PC-3 (cell line): ENCODE measurements around the gene CRTC3. TPM values are rescaled to one million over a fixed set of nuclear protein-coding genes. Genes with fewer than 3 reads are reported as not detected.

Experiments used
- ATAC-seq: fragments of 200-7000 bp; cut with Tn5 transposase; 2 replicates; pipeline ENCODE4 v1.9.1; 2020; ENCODE audit warnings: mild to moderate bottlenecking, moderate library complexity
- BruUV-seq: library from RNA; stranded (reverse); fragments of 400-500 nt; replicated peaks from 2 replicates; lab custom pipeline; 2021; lab: Mats Ljungman, UMichigan
- CTCF ChIA-PET: fragments of 300-600 bp; sonication (Branson Sonifier 250); formaldehyde crosslinking; loops from one replicate; lab custom pipeline; 2022; ENCODE audit warnings: antibody characterized with exemption; lab: Charles Lee
- POLR2A ChIA-PET: fragments of 300-600 bp; sonication (Branson Sonifier 250); formaldehyde crosslinking; loops from one replicate; lab custom pipeline; 2022; ENCODE audit warnings: antibody characterized with exemption; ENCODE audit not compliant: unreplicated experiment; lab: Charles Lee
- DNase-seq: peaks from one replicate; pipeline ENCODE4 v3.0.0-alpha.2; 2015
- H2AFZ ChIP-seq: fragments of 300-600 bp; sonication (generic); 2 replicates; pipeline ENCODE4 v1.6.0; 2016; ENCODE audit warnings: antibody characterized with exemption, low read length
- H3F3A ChIP-seq: fragments of 300-600 bp; sonication (generic); one replicate; pipeline ENCODE4 v1.6.0; 2017; ENCODE audit warnings: antibody characterized with exemption, low read length, control low read depth, mild to moderate bottlenecking; ENCODE audit not compliant: unreplicated experiment
- H3K27ac ChIP-seq: fragments of 300-600 bp; sonication (generic); 2 replicates; pipeline ENCODE4 v1.5.1; 2016; ENCODE audit warnings: mild to moderate bottlenecking, low read length
- H3K27me3 ChIP-seq: fragments of 300-600 bp; sonication (generic); 2 replicates; pipeline ENCODE4 v1.6.1; 2016; ENCODE audit warnings: low read length, mixed read lengths
- H3K36me3 ChIP-seq: fragments of 300-600 bp; sonication (generic); 2 replicates; pipeline ENCODE4 v1.6.1; 2016; ENCODE audit warnings: low read depth, mixed run types, low read length, mixed read lengths
- H3K4me1 ChIP-seq: fragments of 300-600 bp; sonication (generic); 2 replicates; pipeline ENCODE4 v1.5.1; 2016; ENCODE audit warnings: low read length; ENCODE audit not compliant: insufficient read depth
- H3K4me2 ChIP-seq: fragments of 300-600 bp; sonication (generic); 2 replicates; pipeline ENCODE4 v1.6.0; 2016; ENCODE audit warnings: low read length
- H3K4me3 ChIP-seq: fragments of 300-600 bp; sonication (generic); 2 replicates; pipeline ENCODE4 v1.5.1; 2016; ENCODE audit warnings: mild to moderate bottlenecking, low read length, mixed read lengths
- H3K79me2 ChIP-seq: fragments of 300-600 bp; sonication (generic); 2 replicates; pipeline ENCODE4 v1.6.1; 2017; ENCODE audit warnings: low read length, mixed read lengths
- H3K9ac ChIP-seq: fragments of 300-600 bp; sonication (generic); 2 replicates; pipeline ENCODE4 v1.6.0; 2016; ENCODE audit warnings: mild to moderate bottlenecking, low read length
- H3K9me2 ChIP-seq: fragments of 300-600 bp; sonication (generic); replicated peaks from 2 replicates; pipeline ENCODE4 v1.6.1; 2016; ENCODE audit warnings: mixed run types, low read length, mixed read lengths
- H3K9me3 ChIP-seq: fragments of 300-600 bp; sonication (generic); 2 replicates; pipeline ENCODE4 v1.6.1; 2016; ENCODE audit warnings: low read length, mixed read lengths
- H4K20me1 ChIP-seq: fragments of 300-600 bp; sonication (generic); 2 replicates; pipeline ENCODE4 v1.6.1; 2016; ENCODE audit warnings: low read length, mixed read lengths
- CTCF ChIP-seq: fragments of 300-600 bp; sonication (generic); conservative IDR thresholded peaks from 2 replicates; pipeline ENCODE4 v1.5.1; 2017; ENCODE audit warnings: antibody characterized with exemption, low read depth, mild to moderate bottlenecking, low read length
- EZH2 ChIP-seq: fragments of 300-600 bp; sonication (generic); IDR thresholded peaks from one replicate; pipeline ENCODE4 v1.6.1; 2017; ENCODE audit warnings: antibody characterized with exemption, mild to moderate bottlenecking, low read length; ENCODE audit not compliant: unreplicated experiment
- EZH2phosphoT487 ChIP-seq: fragments of 300-600 bp; sonication (generic); IDR thresholded peaks from 2 replicates; pipeline ENCODE4 v1.6.1; 2018; ENCODE audit warnings: mild to moderate bottlenecking, antibody characterized with exemption, low read length, borderline replicate concordance
- intact Hi-C: fragments of 100-400 bp; cut with micrococcal nuclease; formaldehyde crosslinking; loops from 2 replicates; pipeline ENCODE4 v1.9.0; 2023
- total RNA-seq: library from RNA; depleted of rRNA; stranded (reverse); fragments of >200 nt; gene quantifications from 2 replicates; pipeline ENCODE4 v1.2.3, GENCODE V29; 2014

CRTC3 gene
- total RNA-seq, 1 experiment from 2014 or later, result 12.4 TPM

GRCh38 chr15:90493647-90494046 lies 36.1 kb upstream of the CRTC3 start:
- Histone ChIP-seq H3F3A (no peaks in the 10 kb centered on the region), H3K9me3 (no peaks in the 10 kb centered on the region), H3K27ac (no peak overlapping the region), H3K9ac (no peak overlapping the region), H3K36me3 (peaks cover 44% of the 10 kb centered on the region), H3K4me2 (no peak overlapping the region), H3K4me3 (no peak overlapping the region), H3K79me2 (no peaks in the 10 kb centered on the region), H3K9me2 (no peaks in the 10 kb centered on the region), H3K4me1 (peaks cover 18% of the 10 kb centered on the region), H4K20me1 (no peaks in the 10 kb centered on the region), H2AFZ (no peak overlapping the region), H3K27me3 (no peaks in the 10 kb centered on the region)
- DNase-seq (no peak), ATAC-seq (no peak)
- BruUV-seq, result no TSS peak
- intact Hi-C loops, result no loop called here
- CTCF ChIA-PET, result no interaction called here
- POLR2A ChIA-PET, result no interaction called here
- TF ChIP-seq EZH2, result no peak
- no peak for TF ChIP-seq EZH2phosphoT487
- TF ChIP-seq CTCF, result no peak

DNA sequence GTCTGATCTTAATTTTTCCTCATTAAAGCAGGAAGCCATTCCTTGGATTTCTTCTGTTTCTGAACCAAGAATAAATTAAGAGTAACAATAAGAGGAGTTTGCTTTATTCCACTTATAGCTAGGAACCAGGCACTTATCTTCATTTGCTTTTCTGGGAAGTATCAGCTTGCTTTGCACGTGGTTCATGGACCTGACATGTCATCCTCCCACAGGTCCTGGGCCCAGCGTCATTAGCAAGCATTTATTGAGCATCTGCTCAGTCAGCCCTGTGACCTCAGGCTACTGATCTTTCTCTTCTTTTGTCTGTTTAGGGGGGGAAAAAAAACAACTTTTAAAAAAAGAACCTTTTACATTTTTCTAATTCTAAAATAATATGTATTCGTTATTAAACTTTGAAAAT lies 34.7 kb upstream of the CRTC3 start:
- H3K4me3 ChIP-seq, result no peak overlapping the region
- H3K9ac ChIP-seq, result no peak overlapping the region
- no TSS peak for BruUV-seq
- H3K36me3 ChIP-seq, result peaks cover 49% of the 10 kb centered on the region
- no peaks in the 10 kb centered on the region for H3F3A ChIP-seq
- DNase-seq (no peak), ATAC-seq (no peak)
- H3K79me2 ChIP-seq, result no peaks in the 10 kb centered on the region
- ChIA-PET POLR2A (no interaction called here), CTCF (no interaction called here)
- H3K4me1 ChIP-seq, result peaks cover 12% of the 10 kb centered on the region
- no peak overlapping the region for H3K27ac ChIP-seq
- no peak for TF ChIP-seq CTCF
- no peak for TF ChIP-seq EZH2phosphoT487
- no peak for TF ChIP-seq EZH2
- no peak overlapping the region for H2AFZ ChIP-seq
- intact Hi-C loops, result no loop called here
- no peaks in the 10 kb centered on the region for H4K20me1 ChIP-seq
- no peaks in the 10 kb centered on the region for H3K9me2 ChIP-seq
- no peaks in the 10 kb centered on the region for H3K9me3 ChIP-seq
- no peaks in the 10 kb centered on the region for H3K27me3 ChIP-seq
- H3K4me2 ChIP-seq, result no peak overlapping the region

- Histone ChIP-seq H3F3A (no peaks in the 10 kb centered on the region), H3K4me1 (peaks cover 12% of the 10 kb centered on the region), H3K4me3 (no peak overlapping the region), H3K9me3 (no peaks in the 10 kb centered on the region), H3K79me2 (no peaks in the 10 kb centered on the region), H2AFZ (no peak overlapping the region), H3K4me2 (no peak overlapping the region), H3K27me3 (no peaks in the 10 kb centered on the region), H3K9ac (no peak overlapping the region), H3K36me3 (peaks cover 57% of the 10 kb centered on the region), H3K27ac (no peak overlapping the region), H3K9me2 (no peaks in the 10 kb centered on the region), H4K20me1 (no peaks in the 10 kb centered on the region)
- DNase-seq (no peak), ATAC-seq (no peak)
- POLR2A ChIA-PET, result no interaction called here
- CTCF ChIA-PET, result no interaction called here
- TF ChIP-seq CTCF (no peak), EZH2phosphoT487 (no peak), EZH2 (no peak)
- intact Hi-C loops, result no loop called here
- BruUV-seq, result no TSS peak
Measured at GRCh38 chr15:90496791-90497190, 32.9 kb upstream of the CRTC3 start.
